HG03025 (cell line): ENCODE measurements around the gene PPP3CA.
A peak's percentile ranks its signal among the peaks of the same experiment; 100 is the strongest.
"Not testable (repeated sequence)": the region's sequence is repeated elsewhere in the genome, so short reads cannot be mapped to it uniquely, and the experiment has no call there.

Experiments
- ATAC-seq: cut with Tn5 transposase; IDR thresholded peaks from one replicate; pipeline ENCODE4 v1.9.1; 2021; ENCODE audit warnings: mild to moderate bottlenecking, moderate library complexity; ENCODE audit not compliant: unreplicated experiment, low FRiP score

Gene PPP3CA

GRCh38 chr4:101262683-101263082, 84.6 kb downstream of the PPP3CA start:
- ATAC-seq, result peak; percentile 55

DNA sequence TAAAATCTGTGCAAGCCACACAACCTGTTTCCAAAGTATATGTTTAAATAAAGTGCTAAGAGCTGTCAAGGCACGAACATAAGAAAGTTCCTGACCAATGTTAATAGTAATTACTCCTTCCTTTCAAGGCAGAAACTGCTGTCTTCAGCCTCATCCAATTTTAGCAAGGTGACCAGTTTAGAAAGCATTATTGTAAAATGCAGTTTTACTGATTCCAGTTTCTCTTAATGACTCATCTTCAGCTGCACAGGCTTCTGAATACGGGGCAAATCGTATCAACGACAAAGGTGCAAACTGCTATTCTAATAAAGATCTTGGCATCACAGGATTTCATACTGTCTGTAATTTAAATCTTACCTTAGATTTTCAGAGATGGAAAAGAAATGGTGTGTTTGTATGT, 87.5 kb downstream of the PPP3CA start:
- ATAC-seq, result peak; percentile 88

- ATAC-seq, result no peak
These were observed 88.4 kb downstream of the PPP3CA start for GRCh38 chr4:101258883-101259282.

DNA sequence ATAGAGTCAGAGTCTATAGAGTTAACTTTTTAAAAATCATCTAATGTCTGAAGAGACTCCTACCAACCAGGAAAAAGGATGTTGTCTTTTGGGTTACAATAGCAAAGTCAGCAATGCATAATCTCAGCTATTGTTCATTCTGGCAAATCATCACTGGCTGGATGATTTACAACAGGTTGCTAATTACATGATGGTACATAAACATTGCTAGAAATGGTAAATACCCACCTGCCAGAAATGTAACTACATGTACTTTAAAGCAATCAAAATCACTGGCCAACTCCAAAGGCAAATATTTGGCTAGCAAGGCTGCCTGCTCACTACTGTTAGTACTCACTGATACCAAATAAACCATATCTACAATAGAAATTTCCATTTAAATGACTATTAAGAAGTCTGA, 91.1 kb downstream of the PPP3CA start:
- ATAC-seq, result no peak

- ATAC-seq, result no peak
These were observed 92.5 kb downstream of the PPP3CA start for GRCh38 chr4:101254776-101255175.

DNA sequence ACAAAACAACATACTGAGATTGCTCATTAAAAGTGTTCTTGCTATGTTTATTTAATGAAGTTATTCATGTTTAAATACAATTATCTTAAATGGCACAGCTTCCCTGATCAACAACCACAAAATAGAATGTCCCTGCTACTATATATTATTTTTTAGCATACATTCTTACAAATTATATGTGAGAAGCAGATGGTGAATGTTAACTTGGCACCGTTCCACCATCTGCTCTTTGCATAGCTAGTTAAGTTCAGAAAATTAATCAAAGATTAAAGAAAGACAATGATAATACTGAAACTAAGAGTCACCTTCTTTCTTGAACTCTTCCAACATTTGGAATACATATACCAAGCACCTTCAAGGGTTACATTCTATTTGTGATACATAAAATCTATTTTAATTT, 94.2 kb downstream of the PPP3CA start:
- no peak for ATAC-seq

DNA sequence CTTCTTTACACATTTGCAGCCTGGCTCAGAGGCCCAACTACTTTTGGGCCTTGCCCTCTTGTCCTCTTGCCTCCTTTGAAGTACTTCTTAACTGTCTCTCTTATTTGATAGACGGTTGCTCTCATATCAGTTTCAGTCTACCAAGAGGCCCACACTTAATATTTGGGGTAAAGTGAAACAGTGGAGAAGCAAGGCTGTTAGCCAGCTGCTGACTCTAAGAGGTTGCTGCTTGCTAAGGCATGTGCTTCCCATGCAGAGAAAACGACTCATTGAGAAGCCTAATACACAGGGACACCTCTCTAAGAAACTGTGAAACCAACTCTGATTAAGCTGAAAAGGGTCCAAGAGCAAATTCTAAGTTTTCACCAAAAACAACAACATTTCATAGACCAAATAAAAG, 94.6 kb downstream of the PPP3CA start:
- ATAC-seq, result no peak

- no peak for ATAC-seq
These were observed 96.1 kb downstream of the PPP3CA start for GRCh38 chr4:101251261-101251660.

DNA sequence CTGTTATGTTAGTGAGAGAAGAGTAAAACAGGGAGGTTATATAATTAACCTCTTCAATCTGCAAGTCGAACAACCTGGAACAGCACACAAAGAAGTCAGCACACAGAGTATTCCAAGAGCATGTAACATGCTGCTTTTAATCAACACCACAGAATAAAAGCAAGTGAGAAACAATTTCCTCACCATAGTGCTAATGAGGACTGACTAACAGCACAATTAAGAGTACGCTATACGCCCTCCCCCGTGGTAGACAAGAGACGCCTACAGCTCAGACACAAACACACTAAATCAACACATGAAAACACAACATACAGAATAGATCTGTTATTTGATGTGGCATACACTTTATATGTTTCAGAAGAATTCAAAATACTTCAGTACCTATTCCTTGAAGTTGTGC, 103.0 kb downstream of the PPP3CA start:
- ATAC-seq, result no peak

GRCh38 chr4:101242441-101242840, 104.9 kb downstream of the PPP3CA start:
- no peak for ATAC-seq

GRCh38 chr4:101240099-101240498, 107.2 kb downstream of the PPP3CA start:
- no peak for ATAC-seq

DNA sequence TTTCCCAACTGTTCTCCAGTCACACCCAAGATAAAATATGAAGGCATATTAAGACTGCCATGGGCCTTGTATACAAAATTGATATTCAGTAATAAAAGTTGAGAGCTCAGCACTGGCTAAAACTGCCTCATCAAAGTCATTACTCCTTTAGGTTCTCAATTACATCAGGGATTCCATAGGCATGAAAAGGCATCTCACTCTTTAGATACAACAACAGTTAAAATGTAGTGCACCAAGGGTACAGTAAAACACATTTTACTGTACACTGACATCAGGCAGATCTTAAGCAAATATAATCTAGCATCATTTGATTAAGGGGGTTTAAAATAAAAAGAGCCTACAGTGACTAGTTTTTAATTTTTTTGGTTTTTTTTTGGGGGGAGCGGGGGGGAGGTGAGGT, 107.7 kb downstream of the PPP3CA start:
- no peak for ATAC-seq

GRCh38 chr4:101238706-101239105, 108.6 kb downstream of the PPP3CA start:
- no peak for ATAC-seq

- no peak for ATAC-seq
These were observed 109.6 kb downstream of the PPP3CA start for GRCh38 chr4:101237773-101238172.

- no peak for ATAC-seq
These were observed 111.2 kb downstream of the PPP3CA start for GRCh38 chr4:101236097-101236496.

GRCh38 chr4:101234141-101234540, 113.2 kb downstream of the PPP3CA start:
- ATAC-seq, result not testable (repeated sequence)

GRCh38 chr4:101232074-101232776, 115.1 kb downstream of the PPP3CA start:
- ATAC-seq, result no peak

DNA sequence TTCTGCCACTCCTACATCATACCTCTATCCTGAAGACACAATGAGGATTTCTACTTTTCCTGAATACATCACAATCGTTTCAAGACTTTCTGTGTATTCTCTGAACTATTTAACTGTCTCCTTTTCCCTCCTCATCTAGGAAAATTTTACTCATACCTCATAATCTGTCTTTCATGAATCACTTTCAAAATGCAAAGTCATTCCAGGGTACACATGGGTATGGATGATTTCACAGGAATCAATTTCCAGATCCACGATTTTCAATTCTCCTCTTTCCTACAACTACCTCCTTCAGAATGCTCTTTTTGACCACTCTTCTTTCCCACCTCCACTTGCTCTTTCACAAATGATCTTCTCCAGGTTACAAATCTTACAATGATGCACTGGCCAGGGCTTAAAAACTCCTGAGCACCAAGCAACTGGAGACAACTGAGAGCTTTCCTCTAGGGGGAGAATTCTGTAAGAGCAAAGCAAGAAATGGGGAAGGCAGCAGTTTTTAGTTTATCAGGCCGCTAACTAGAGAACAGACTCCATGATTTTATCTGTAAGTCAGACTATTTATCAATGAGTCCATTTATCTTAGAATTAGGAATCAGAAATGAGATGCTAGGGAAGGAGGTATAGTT, 116.4 kb downstream of the PPP3CA start:
- no peak for ATAC-seq

DNA sequence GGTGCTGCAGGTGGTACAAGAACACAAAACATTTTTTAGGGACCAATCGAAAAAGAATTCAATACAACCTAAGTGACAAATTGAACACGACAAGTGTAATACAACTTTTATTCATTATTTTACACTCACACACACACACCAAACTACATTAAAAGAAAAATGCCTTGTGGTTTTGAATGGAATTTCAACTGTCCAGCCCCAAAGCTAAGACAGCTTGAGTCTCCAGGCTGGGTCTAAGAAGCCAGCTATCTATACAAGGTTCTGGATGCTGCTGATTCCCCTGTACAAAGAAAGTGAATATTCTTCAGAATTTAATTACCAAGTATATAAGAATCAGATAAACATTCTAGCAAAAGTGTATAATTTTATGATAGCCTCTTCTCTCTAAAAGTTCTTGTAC, 118.2 kb downstream of the PPP3CA start:
- ATAC-seq, result no peak

DNA sequence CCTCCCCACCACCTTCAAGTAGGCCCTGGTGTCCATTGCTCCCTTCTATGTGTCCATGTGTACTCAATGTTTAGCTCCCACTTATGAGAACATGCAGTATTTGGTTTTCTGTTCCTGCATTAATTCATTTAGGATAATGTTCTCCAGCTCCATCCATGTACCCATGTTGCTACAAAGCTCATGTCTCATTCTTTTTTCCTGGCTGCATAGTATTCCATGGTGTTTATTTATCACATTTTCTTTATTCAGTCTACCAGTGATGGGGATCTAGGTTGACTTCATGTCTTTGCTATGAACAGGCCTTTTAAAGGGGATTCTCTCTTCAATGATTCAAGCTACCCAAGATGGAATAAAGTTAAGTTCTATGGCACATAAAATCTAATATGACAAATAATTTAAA, 119.6 kb downstream of the PPP3CA start:
- ATAC-seq, result no peak

DNA sequence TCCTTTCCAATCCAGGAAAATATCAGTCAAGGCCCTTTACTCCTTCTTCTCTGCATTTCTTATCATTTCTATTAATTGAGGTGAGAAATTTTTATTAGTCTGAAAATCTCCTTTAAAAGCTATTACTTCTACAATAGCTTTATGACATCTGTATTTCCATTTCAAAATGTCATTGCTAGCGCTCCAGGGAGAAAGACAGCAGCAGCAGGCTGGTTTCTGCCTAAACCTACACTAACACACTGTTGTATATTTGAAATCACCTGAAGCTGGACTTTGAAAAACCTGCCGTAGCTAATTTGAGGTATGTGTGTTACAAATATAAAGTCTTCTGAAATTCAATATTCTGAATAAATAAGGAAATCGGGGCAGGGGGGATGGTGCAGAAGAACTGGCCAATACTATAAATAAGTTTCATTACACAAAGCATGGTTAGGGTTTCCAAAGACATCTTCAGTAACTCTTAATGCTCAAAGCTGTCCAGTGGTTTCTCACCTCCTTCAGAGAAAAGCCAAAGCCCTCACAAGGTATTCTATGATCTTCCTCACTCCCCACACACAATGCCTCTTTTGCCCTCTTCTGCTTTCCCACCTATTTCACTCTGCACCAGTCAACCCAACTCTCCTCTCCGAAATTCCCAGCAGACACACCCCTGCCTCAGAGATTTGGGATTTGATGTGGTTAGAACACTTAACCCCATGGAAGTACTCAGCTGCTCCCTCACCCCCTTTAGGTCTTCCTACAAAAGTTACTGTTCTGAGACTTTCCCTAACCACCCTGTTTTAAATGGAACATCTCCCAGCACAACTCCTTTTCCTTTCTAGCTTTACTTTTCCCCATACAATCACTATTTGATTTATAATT, 122.7 kb downstream of the PPP3CA start:
- ATAC-seq, result no peak
